ENCODE data around the gene NDUFS8.

DNA sequence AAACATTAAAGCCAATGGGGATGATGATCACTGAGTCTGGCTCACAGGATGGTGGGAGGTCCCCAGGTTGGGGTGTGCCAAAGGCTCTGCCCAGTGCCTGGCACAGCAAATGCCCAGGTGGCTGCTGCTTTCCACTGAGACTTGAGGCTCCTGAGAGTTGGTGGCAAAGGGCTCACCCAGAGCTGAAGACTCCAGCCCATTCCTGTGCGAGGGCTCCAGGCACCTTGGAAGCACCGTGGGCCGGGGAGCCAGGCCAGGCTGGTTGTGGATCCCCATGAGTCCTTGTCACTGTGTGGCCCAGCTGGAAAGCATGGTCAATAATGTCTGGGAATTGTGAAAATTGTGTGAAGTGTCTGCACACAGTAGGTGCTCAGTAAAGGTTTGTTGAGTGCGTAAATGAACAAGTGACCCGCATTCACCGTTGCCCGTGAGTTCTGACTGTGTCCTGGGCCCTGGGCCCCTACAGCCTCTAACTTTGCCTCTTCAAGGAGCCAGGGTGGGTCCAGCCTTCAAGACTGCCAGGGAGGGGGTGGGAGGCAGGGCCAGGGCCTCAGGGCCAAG is 23.8 kb upstream of the NDUFS8 start:
- no peak for TF ChIP-seq EZH2 (IDR thresholded peaks at IDR 0.05; ENCODE audit: borderline replicate concordance, insufficient read depth, low read length, poor library complexity, severe bottlenecking)
- TF ChIP-seq, protein P1, sequence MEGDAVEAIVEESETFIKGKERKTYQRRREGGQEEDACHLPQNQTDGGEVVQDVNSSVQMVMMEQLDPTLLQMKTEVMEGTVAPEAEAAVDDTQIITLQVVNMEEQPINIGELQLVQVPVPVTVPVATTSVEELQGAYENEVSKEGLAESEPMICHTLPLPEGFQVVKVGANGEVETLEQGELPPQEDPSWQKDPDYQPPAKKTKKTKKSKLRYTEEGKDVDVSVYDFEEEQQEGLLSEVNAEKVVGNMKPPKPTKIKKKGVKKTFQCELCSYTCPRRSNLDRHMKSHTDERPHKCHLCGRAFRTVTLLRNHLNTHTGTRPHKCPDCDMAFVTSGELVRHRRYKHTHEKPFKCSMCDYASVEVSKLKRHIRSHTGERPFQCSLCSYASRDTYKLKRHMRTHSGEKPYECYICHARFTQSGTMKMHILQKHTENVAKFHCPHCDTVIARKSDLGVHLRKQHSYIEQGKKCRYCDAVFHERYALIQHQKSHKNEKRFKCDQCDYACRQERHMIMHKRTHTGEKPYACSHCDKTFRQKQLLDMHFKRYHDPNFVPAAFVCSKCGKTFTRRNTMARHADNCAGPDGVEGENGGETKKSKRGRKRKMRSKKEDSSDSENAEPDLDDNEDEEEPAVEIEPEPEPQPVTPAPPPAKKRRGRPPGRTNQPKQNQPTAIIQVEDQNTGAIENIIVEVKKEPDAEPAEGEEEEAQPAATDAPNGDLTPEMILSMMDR (IDR thresholded peaks at IDR 0.05; ENCODE audit: poor library complexity, severe bottlenecking) = no peak
- TF ChIP-seq, protein P2, sequence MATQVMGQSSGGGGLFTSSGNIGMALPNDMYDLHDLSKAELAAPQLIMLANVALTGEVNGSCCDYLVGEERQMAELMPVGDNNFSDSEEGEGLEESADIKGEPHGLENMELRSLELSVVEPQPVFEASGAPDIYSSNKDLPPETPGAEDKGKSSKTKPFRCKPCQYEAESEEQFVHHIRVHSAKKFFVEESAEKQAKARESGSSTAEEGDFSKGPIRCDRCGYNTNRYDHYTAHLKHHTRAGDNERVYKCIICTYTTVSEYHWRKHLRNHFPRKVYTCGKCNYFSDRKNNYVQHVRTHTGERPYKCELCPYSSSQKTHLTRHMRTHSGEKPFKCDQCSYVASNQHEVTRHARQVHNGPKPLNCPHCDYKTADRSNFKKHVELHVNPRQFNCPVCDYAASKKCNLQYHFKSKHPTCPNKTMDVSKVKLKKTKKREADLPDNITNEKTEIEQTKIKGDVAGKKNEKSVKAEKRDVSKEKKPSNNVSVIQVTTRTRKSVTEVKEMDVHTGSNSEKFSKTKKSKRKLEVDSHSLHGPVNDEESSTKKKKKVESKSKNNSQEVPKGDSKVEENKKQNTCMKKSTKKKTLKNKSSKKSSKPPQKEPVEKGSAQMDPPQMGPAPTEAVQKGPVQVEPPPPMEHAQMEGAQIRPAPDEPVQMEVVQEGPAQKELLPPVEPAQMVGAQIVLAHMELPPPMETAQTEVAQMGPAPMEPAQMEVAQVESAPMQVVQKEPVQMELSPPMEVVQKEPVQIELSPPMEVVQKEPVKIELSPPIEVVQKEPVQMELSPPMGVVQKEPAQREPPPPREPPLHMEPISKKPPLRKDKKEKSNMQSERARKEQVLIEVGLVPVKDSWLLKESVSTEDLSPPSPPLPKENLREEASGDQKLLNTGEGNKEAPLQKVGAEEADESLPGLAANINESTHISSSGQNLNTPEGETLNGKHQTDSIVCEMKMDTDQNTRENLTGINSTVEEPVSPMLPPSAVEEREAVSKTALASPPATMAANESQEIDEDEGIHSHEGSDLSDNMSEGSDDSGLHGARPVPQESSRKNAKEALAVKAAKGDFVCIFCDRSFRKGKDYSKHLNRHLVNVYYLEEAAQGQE (IDR thresholded peaks at IDR 0.05; ENCODE audit: borderline replicate concordance) = no peak
- TF ChIP-seq POLR2AphosphoS5 (IDR thresholded peaks at IDR 0.05) = no peak
- TF ChIP-seq TAF1 (IDR thresholded peaks at IDR 0.05; ENCODE audit: low read depth) = no peak
- TF ChIP-seq SMC3 (conservative IDR thresholded peaks at IDR 0.05; ENCODE audit: poor library complexity) = no peak

Measured in neural cell (in vitro differentiated cells).